DMS53 treated with DMSO at 0.1 percent for 48 hours (cell line): Measurements from ENCODE around the gene GPSM3.
"Not testable (repeated sequence)": the region's sequence is repeated elsewhere in the genome, so short reads cannot be mapped to it uniquely, and the experiment has no call there.

ENCODE experiments used
- DNase-seq: peaks from one replicate; lab custom pipeline; 2025; ENCODE audit not compliant: unreplicated experiment; lab: John Stamatoyannopoulos, UW

GPSM3 gene

GRCh38 chr6:32203426-32204267 lies 11.2 kb upstream of the GPSM3 start:
- DNase-seq = no peak

GRCh38 chr6:32202186-32202585 lies 9.7 kb upstream of the GPSM3 start:
- no peak for DNase-seq

DNA sequence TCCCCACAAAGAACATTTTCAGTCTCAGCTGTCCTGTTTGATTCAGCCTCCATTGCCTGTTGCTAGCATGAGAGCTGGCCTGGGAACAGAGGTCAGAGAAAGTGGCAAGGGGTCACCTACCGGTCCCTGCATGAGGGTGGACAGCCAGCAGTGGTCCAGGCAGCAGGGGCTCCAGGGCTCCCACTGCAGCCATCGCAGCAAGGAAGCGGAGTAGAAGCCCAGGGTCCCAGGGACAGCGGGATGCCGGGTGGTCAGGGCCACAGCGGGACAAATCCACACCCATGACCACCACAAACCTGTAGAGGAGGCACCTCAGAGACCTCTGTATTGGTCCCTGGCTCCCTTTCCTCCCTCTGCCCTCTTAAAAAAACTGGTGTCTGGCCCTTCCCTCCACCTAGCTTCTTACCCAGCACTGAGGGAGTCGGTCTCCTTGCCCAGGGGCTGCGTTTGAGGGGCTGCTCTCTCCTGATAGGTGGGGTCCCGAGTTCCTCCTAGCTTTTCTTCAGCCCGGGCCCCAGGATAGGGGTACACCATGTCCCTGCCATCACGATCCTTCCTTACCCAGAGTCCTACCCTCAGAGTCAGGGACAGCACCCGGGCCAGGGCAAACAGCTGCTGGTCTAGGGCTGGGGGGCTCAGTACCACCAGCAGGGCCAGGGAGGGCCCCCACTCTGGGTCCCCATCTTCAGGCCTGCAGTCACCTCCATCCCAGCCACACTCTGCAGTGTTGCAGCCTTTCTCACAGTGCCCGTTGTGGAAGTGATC lies 8.4 kb upstream of the GPSM3 start:
- no peak for DNase-seq

GRCh38 chr6:32198866-32199265 lies 6.4 kb upstream of the GPSM3 start:
- no peak for DNase-seq

DNA sequence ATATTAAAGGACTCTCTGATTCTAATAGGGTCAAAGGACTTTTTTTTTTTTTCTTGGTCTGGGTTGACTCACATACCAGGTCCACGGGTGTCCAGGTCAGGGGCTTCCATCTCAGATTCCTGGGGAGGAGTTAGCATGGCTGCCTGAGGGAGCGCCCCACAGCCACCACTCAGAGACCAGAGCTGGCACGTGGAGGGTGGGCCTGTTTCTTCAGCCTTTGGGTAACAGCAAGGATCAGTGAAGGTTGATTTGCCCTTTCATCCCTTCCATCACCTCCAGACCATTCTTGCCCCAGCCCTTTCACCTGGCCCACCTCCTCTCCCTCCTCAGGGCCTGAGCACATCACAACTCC lies 5.9 kb upstream of the GPSM3 start:
- no peak for DNase-seq

GRCh38 chr6:32196682-32197616 lies 4.5 kb upstream of the GPSM3 start:
- no peak for DNase-seq

DNA sequence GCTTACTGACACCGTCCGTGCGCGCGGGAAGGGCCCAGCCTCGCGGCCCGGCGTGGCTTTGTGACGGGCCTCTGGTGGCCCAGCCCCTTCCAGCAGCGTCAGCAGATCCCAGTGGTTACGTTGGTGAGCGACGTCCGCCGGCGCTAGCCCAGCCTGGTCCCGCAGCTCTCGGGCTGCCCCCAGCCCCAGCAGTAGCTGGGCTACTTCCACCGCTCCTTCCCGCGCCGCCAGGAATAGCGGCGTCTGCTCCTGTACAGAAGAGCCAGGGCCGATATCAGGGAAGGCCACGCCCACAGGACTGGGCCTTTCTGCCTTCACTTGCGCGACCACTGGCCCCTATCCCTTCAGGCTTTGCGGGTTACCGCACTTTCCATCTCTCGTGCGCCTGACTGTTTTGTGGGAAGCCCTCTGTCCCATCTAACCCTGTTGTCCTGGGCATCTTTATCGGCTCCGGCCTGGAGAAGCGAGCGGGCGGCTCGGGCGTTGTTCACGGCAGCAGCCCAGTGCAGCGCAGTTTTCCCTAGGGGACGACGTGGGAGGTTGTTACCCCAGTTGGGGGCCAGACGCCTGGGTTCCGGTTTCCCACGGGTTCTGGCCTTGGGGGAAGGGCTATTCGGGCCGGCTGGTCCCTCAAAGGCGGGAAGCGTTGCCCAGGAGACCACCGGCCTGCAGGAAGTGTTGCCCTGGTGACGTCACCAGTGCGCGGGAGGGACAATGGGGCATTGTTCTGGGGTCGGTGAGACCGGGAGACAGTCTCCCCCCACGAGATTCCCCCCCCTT lies 3.6 kb upstream of the GPSM3 start:
- DNase-seq = no peak

DNA sequence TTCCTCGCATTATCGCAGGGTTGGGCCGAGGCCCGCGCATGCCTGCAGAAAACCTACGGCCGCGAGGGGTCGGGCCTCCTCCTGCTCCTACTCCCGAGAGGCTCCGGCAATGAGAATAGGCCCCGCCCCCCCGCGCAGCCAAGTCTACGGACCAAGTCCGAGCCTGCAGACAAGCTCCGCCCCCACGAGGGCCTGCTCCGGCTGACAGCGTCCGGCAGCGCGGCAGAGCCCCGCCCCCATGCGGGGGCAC lies 3.1 kb upstream of the GPSM3 start:
- peak; percentile 99 for DNase-seq

DNA sequence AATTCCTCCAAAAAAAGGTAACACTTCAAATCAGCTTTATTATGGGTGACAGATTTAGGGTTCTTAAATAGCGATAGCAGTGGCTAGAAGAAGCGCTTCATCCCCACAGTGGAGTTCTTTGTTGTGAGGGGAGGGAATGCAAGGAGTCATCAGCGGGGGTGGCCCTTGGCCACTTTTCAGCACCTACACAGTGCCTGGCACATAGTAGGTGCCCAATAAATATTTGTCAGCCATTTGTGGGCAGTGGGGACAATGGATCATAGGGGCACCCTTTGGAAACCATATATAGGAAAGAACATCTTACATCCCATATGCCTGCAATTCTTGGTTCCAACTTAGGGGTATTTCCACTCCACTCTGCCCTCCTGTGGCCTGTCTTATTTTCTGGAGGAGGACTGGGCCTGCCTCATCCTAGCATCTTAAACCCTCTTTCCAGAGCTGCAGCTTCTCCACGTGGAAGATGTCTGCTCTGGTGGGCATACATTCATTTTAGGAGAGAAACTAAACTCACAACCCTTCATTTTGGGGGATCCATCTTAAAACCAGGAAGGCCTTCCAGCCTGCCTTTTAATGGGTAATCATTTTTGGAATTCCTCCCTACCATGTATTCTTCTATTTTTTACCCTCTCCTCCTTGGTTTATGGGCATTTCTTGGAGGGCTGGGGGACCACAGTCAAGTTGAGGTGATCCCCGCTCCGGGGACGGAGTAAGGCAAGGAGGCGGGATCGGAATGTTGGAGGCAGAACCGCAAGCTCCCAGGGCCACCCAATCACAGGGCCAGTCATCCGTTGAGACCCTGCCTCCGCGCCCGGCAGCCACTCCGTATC lies 2.6 kb upstream of the GPSM3 start:
- peak; percentile 22 for DNase-seq

GRCh38 chr6:32194388-32194787 lies 1.9 kb upstream of the GPSM3 start:
- no peak for DNase-seq

GRCh38 chr6:32193096-32193495 lies 653 bp upstream of the GPSM3 start:
- not testable (repeated sequence) for DNase-seq

DNA sequence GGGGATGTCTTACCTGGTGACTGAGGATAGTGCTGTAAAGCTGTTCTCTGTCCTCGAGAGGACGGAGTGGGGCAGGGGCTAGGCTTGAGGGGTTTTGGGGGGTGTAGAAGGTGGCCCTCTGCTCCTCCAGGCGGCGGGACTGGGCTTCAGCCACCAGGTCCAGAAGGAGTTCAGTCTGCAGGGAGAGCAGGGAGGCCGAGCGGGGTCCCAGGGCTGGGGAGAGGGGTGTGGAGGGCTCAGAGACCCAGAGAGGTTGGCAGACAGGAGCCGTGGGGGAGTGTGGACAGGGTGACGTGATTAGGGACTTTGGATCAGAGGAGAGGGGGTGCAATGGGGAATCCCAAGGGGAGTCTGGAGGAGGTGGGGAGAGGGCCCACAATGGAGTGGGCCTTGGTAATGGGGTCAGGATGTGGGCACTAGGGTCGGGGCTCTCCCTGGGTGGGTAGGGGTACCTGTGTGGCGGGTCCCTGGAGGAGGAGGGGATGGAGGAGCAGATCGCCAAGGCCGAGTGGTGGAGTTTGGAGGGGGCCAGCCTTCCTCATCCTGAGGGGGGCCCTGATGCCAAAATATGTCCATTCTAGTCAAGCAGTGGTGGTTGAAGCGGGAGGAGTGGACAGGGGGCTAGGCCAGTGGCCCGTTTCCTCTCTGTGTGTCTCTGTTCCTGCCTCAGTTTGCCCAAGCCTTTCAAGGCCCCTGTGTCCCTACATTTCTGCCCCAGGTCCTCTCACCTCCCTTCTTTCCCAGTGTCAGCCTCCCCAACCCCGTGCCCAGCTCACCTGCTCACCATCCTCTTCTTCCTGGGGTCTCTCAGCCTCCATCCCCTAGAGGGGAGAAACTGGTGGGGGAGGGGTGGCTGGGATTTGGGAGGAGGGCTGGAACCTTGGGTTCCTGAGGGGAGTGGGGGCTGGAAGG lies 491 bp downstream of the GPSM3 start:
- DNase-seq = no peak

DNA sequence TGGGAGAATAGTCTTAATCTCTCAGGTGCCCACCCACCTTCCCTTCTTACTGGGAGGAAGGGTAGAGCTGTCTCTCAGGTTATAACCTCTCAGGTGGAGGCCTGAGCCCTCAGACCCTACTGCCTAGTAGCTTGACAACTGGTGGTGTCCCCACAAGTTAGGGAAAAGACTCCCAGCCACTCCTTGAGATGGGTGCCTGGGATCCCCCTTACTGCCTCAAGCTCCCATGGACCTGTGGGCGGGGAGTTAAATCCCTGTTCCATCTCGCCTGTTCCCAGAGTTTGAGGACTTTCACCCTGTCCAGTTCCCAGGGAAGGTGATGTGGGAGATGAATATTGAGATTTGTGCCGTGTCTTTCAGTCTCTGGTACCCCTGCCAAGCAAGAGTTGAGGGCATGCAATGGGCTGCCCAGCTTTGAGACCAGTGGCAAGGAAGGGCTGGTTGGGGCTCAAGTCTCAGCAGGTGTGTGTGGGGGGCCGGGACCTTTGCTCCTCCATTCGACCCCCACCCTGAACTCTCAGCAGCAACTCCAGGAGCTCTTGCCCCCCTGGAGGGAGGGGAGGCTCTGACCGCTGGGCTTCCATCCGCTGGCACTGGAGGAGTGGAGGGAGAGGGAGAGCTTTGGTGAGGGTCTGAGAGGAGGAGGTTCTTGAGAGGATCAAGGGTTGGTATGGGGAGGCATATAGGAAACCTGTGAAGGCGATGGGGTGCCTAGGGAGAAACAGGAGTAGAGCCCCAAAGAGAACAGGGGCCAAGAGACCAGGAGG lies 1.3 kb downstream of the GPSM3 start:
- no peak for DNase-seq

DNA sequence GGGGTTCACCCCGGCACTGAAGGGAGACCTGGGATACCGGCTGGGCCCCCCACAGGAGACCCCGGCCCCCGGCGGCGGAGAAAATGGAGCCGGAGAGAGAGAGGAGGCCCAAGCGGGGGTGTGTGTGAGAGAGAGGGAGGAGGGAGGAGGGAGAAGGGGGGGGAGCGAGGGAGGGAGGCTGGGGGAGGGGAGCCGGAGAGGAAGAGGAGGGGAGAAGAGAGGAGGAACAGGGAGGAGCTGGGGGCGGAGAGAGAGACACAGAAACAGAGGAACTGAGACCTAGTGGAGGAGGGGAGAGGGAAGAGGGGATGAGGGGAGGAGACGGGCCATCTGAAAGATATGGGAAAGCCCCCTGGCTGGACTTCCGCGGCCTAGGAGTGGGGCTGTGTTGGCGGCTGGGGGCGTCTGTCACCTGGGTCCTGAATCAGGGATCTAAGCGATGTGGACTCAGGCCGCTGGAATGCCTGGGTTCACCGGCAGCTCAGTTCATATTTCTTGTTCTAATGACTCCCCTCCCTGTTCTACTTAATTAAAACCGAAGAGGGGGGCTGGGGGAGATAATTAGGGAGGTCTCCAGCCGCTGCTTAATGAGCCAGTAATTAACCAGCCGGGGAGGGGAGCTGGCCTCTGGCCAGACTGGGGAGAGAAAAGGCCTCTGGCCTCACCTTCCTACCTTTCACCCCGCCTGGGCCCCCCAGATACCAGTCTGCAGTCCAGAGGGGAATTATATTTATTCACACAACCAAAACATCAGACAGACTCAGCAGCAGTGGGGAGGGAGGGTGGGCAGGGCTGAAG lies 2.2 kb downstream of the GPSM3 start, which contains the start of gene PBX2:
Gene PBX2, minus strand, starts transcription at position 149 of the 798 bp plus-strand sequence. CDS start 287 bp downstream, outside the sequence.
- peak; percentile 41 for DNase-seq

- no peak for DNase-seq
These were observed 2.7 kb downstream of the GPSM3 start for GRCh38 chr6:32189742-32190053.

DNA sequence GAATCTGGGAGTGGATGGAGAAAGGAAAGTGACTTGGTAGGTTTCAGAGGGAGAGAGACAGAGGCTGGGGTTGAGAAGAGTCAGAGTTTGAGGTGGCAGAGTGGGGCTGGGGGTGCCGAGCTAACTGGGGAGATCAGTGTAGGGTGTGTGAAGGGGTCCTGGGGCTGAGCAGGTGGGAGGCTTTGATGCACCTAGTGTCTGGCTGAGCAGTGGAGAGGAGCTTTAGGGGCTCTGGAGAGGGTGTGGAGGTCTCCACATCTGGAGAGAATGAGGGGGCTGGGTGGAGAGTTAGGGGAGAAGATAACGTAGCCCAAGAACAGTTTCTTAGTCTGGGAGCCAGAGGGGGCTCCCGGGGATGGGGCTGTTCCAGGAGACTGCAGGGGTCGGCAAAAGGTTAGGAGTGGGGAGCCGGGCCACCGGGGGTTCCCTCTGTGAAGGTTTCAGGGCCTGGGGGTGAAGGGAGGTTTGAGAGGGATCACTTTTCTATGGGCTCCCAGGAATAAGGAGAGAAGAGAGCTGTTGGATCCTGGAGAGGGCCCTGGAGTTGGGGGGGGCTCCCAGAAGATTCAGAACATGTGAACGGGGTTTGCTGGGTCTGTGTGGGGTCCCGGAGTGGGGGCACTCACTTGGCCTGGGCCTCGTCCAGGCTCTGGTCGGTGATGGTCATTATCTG lies 3.2 kb downstream of the GPSM3 start:
- DNase-seq = no peak
